ENCODE data around the gene CA10.

The CA10 gene

DNA sequence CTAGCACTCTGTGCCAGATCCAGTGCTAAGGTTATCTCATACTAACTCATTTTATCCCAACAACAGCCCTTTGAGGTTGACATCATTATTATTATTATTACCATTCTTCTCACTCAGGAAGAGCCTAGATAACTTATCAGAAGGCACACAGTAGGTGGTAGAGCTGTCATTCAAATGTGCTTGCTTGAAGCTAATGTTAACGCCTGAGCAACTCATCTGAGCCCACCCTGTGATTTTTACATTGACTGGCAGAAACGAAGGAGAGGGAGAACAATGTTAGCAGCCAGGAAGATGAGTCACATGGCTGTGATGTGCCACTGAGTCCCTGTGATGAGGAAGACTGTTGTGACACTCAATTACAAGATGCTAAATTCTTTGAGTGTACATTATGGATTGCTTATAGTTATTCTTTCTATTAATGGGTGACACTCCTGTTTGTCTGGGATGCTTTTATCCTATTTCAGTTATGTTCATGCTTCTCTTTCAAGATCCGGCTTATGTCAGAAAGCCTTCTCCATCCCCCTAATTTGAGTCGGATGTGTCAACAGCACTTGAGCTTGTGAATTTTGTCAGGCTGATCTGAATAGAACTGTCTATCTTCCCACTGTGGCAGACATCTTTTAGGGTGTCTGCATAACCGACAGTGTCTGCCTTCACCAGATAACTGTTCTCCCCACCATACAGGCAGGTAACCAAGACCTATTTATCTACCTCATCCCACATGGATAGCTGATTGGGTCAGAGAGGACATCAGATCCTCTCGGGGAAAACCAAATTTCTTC, 426.4 kb downstream of the CA10 start:
- DNase-seq (ENCODE audit: low read depth in 2 of 2) = no peak

DNA sequence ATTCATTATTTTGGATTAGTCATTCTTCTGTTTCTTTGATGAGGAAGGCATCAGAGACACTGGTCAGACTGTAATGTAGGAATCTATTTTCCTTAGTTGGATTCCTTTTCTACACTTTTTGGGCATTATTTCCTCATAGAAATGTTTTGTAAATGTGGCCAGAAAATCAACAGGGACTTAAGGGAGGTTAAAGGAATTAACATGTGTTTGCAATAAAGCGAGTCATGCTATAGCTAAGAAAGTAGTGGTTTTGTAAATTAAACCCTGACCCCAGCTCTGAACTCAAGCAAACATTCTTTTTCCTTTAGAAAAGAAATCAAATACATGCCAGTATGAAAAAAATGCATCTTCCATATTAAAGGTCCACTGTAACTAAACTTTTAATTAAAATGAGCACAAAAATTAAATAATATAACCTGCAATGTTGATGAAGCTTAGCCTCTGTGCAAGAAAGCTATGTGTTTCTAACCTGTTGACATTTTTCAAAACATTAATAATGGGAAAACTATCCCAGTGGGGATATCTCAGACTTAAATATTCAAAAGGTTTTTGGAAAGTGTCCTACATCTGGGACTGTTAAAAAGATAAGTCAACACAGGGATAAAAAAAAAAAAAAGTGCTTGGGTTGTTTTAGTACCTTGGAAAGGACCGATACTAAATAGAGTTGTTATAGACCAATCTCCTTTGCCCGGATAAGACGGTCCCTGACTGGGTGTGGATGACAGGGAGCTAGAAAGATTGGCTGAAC, 428.0 kb downstream of the CA10 start:
- no peak for DNase-seq (ENCODE audit: low read depth in 2 of 2)

GRCh38 chr17:51725185-51725584, 433.3 kb downstream of the CA10 start:
- no peak for DNase-seq (ENCODE audit: low read depth in 2 of 2)

GRCh38 chr17:51724043-51724580, 434.4 kb downstream of the CA10 start:
- DNase-seq (ENCODE audit: low read depth in 2 of 2) = no peak

DNA sequence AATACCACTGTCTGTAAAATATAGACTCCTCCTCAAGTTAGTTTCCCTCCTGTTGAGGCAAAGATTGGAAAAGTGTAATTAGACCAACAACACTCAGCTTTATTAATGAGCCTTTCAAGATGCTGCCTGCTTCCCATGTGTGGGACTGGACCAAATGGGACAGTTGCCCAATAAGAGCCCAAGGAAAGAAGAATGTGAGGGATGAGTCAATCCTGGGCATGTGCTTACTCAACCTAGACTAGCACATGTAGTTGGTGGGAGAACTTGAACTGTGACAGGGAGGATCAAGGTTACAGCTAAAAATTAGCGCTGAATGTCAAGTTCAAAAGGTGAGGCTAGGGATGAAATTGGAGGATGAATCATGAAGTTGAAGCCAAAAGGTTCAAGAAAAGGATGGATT, 435.5 kb downstream of the CA10 start:
- DNase-seq (ENCODE audit: low read depth in 2 of 2) = no peak

DNA sequence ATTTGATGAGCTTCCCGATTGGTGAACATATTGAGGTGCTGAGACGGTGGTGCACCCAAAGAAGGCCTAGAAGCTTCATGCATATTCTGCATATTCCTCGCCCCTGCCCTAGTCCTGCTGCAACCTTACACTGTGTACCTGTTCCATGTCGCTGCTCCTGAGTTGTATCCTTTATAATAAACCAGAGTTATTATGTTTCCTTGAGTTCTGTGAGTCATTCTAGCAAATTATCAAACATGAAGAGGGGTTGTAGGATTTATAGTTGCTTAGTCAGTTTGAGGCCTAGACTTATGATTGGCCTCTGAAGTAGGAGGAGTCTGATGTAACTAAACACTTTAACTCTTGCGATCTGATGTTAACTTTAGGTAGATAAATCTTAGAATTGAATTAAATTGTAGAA, 436.8 kb downstream of the CA10 start:
- no peak for DNase-seq (ENCODE audit: low read depth in 2 of 2)

DNA sequence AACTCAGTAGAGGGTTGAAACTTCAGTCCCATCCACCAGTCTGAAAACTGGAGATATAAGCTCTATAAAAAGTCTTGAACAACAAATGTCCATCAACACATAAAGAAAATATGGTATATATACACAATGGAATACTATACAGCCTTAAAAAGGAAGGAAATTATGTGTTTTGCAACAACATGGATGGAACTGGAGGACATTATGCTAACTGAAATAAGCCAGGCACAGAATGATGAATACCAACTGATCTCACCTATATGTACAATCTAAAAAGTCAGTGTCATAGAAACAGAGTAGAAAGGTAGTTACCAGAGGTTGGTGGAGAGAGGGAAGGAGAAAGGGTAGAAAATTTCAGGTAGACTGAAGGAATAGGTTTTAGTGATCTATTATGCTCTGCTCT, 438.1 kb downstream of the CA10 start:
- no peak for DNase-seq (ENCODE audit: low read depth in 2 of 2)

DNA sequence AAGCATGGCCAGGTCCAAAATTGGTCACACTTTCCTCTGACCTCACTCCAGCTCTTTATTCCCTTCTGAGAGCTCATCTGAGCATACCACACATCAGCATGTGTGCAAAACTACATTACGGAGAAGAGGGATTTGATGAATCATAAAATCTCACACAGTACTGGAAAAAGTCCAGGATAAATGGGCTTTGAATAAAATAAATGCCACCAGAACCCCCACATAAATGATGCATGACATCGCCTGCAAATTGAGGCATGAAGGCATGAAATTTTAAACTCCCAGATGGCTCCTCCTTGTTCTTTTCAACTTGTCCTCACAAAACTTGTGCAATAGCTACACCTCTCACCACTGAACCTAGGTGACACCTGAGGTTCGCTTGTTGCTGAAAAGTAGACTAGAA, 439.5 kb downstream of the CA10 start:
- DNase-seq (ENCODE audit: low read depth in 2 of 2) = no peak

DNA sequence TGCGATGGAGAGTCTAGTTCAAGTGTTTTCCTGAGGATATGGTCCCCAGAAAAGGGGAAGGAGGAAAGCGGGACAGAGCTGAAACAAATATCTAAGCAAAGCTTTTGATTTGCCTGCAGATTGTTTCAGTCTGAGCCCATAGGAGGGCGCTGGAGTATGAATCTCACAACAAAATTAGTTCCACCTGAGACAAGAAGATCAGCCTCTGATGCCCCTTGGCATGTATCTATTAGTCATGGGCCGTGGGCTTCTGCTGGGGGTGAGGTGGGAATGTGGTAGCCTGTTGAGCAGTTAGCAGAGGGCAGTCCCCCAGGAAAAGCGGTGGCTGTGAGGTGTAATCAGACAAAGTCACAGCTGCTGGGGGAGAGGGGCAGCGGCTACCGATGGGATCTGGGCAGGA, 446.9 kb downstream of the CA10 start:
- DNase-seq (ENCODE audit: low read depth in 2 of 2) = no peak

DNA sequence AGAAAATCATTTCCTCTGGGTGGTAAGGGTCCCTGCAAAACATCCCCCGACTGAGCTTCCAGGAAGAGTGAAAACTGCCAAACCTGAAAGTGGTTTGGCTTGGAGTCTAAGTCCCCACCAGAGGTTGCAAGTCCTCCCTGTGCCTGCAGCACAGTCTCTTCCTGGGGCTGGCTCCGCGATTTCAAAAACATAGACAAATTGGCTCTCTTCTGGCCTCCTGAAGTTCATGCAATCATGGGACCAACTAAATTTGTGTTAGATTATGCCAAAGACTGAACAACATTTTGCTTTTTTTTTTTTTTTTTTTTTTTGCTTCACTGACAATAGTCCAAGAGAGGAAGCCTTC, 447.9 kb downstream of the CA10 start:
- DNase-seq (ENCODE audit: low read depth in 2 of 2) = no peak

DNA sequence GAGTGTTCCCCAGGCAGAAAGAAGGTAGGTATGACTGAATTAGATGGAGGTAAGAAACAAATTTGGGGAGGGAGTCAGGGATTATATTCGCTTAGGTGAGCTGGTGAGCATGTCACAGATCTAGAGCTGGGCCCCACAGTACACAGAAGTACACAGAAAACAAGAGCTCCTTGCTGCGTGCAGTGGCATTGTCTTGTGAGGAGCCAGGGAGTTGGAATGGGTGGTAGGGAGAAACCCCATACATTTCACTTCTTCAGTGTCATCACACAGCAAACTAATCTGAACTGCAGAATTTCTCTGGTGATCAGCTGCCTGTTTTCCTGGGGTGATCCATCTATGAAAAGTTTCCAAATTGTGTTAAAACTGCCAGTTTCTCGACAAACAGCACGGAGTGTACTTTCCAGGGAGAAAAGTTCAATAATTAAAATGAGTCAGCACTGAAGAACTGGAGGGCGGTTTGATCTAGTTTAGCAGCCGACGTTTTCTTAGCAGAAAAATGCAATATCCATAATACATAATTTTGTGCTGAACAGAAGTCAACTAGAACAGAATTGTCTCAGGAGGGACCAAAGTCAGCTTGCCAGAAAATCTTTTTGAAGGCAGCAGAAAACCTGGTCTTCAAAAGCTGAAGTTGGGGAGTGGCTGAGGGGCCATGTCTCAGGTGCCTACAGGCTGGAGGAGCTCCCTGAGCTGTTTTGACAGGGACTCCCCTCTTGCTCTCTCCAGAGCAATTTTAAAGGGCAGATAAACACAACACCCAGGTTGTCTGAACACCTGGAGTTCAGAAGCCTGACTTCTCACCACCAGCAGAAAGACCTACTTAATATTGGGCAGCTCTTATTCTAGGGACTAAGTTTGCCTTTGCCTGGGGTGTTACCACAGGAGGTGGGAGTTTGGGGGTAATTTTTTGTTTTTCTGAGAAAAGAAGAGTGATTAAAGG, 448.6 kb downstream of the CA10 start:
- DNase-seq (ENCODE audit: low read depth in 2 of 2) = no peak

- DNase-seq (ENCODE audit: low read depth in 2 of 2) = no peak
These were observed 451.3 kb downstream of the CA10 start for GRCh38 chr17:51707216-51707615.

- DNase-seq (ENCODE audit: low read depth in 2 of 2) = no peak
These were observed 452.4 kb downstream of the CA10 start for GRCh38 chr17:51706093-51706492.

GRCh38 chr17:51703361-51704341, 454.9 kb downstream of the CA10 start:
- DNase-seq (ENCODE audit: low read depth in 2 of 2) = no peak

DNA sequence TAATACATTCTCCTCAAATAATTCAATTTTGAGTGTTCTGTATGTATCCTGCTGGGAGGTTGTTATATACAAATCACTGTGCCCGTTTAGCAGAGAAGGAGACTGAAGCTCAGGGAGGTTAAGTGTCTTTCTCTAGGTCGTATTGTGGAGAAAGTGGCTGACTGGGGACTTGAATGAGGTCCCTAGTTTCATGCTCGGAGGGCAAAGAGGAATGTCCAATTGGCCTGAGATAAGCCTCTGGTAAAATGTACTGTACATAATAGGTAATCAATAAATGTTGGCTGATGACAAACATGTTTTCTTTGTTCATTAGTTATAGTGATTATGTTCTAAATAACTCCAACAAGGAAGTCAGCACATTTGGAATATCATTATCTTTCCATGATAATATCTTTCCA, 455.6 kb downstream of the CA10 start:
- DNase-seq (ENCODE audit: low read depth in 2 of 2) = no peak

DNA sequence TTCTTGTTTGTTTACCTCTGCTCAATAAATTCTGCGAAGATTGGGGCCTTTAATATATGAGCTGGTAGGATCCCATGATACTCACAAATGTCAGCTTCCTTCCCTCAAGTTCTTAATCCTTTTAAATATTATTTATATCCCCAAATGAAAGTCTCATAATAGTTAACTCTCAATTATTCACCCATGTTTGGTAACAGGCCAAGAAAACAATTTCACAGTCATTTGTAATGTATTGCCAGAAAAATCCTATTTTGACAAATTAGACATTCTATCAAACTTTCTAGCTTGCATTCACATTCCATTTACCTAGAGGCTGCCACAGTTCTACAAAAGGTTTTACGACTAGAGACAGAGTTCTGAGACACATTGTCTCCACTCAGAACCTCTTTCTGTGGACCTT, 457.0 kb downstream of the CA10 start:
- no peak for DNase-seq (ENCODE audit: low read depth in 2 of 2)

DNA sequence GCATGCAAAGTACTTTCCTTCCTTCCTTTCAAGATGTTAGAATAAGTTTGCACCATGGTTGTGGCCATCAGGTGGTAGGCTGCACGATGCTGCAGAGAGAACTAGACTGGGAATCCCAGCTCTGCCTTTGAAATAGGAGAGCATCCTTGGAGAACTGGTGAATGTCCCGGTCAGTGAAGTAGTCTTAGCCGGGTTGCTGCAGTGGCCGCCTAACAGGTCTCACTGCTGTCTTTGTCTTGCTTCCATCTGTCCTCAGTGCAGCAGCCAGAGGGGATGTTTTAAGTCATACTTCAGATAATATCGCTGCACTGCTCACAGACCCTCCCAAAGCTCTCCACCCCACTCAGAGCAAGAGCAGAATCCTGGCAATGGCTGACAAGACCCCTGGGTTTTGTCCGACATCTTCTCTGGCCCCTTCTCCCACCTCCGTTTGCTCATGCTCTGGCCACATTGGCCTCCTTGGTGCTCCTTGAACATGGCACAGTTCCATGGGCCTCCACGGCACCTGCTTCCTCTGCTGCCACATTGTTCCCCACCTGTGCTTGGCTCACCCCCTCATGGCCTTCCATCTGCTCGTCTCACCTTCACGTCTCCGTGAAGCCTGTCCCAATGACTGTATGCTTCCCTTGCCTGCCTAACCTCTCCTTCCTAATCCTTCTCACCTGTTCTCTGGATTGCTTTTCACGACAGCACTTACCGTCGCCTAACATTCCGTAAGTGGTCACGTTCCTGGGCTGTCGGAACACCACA, 458.3 kb downstream of the CA10 start:
- no peak for DNase-seq (ENCODE audit: low read depth in 2 of 2)

GRCh38 chr17:51699303-51699702, 459.2 kb downstream of the CA10 start:
- no peak for DNase-seq (ENCODE audit: low read depth in 2 of 2)

- no peak for DNase-seq (ENCODE audit: low read depth in 2 of 2)
These were observed 465.6 kb downstream of the CA10 start for GRCh38 chr17:51692917-51693316.

GRCh38 chr17:51687887-51688286, 470.6 kb downstream of the CA10 start:
- DNase-seq (ENCODE audit: low read depth in 2 of 2) = no peak
